NCI-H1694 (cell line): Measurements from ENCODE around the gene SRP72.
"Not testable (repeated sequence)": the region's sequence is repeated elsewhere in the genome, so short reads cannot be mapped to it uniquely, and the experiment has no call there.

Experiments used
- DNase-seq: peaks from one replicate; lab custom pipeline; 2025; lab: John Stamatoyannopoulos, UW

SRP72 gene, protein sequence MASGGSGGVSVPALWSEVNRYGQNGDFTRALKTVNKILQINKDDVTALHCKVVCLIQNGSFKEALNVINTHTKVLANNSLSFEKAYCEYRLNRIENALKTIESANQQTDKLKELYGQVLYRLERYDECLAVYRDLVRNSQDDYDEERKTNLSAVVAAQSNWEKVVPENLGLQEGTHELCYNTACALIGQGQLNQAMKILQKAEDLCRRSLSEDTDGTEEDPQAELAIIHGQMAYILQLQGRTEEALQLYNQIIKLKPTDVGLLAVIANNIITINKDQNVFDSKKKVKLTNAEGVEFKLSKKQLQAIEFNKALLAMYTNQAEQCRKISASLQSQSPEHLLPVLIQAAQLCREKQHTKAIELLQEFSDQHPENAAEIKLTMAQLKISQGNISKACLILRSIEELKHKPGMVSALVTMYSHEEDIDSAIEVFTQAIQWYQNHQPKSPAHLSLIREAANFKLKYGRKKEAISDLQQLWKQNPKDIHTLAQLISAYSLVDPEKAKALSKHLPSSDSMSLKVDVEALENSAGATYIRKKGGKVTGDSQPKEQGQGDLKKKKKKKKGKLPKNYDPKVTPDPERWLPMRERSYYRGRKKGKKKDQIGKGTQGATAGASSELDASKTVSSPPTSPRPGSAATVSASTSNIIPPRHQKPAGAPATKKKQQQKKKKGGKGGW

DNA sequence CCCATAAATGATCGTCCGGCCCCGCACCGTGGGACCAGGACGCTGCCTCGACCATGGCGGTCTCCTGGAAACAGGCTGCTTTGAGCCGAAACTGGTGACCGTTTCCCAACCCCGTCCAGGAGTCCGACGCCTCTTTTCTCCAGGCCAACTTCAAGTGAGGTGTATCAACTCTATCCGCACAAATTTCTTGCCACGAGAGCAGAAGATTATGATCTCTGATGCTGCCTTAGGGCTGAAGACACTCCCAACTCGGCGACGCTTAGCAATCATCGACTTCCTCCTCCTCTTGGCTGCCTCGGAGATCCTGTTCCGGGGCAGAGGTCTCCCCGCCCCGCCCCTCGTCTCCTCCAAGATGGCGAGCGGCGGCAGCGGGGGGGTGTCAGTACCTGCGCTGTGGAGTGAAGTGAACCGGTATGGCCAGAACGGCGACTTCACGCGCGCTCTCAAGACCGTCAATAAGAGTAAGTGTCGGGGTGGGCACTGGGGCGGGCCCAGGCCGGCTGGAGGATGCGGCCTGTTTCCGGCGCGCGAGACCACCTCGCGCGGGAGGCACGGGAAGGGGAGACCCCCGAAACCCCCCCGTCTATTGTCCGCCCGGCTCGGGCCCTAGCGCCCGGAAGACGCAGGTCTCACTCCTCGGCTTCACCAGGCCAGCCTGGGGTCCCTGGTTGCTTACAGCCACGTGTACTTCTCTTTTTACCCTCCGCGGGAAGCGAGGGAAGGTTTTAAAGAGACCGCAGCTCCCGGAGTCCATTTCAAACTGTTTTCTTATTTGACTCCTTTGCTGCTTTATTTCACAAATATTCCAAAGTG lies at the start of gene SRP72:
TSS of gene SRP72 (plus strand) at position 334 of the 813 bp plus-strand sequence. CDS start at position 353, 19 bp downstream.
- DNase-seq, result peak; percentile 56

DNA sequence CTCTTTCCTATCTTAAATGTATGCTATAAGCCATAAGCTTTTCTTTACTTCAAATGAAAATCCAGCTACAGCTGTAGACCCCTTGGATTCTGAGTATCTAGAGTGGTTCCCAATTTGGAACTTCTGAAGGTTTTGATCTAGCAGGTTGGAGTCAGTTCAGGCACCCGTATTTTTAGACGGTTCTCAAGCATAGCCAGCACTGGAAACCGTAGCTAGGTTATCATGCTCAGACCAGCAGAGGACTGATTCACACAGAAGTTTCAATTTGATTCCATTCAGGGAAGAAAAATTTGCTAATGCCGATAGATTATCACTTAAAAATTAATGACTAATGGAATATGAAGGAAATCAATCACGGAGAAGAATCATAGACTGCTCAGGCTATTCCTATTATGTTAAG lies 43.2 kb upstream of the SRP72 start:
- DNase-seq, result no peak

DNA sequence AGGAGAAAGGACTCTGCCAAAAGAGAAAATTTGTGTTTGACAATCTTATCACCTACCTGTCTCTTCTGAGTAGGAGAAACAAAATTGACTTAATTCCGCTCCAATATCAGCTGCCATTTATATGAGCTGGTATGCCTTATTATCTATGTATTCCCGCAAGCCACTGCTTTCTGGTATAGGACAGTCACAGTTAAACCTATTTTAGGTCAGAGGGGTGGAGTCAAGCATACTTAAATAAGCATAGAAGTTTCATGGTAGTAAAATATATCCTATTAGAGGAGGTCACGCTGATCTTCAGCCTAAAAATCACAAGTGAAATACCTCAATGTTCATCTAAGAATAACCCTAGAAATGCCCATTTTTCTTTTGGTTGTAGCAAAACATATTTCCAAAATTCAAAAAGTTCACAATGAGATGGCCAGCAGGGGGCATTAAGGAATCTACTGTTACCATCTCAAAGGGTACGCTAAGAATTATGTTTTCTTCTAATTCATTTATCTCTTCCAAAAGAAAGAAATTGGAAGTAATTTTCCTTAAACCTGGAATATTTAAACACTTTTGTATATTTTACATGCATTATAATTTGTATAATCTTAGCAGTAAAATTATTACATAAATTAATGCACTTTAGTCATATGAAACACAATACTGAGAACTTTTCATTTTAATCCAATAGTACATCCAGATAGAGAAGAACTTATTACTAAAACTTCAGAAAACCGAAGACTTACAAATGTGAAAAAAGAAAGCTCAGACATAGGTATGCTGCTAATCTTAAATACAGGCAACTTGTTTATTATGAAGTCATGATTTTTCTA lies 42.5 kb upstream of the SRP72 start:
- DNase-seq, result peak; percentile 1

DNA sequence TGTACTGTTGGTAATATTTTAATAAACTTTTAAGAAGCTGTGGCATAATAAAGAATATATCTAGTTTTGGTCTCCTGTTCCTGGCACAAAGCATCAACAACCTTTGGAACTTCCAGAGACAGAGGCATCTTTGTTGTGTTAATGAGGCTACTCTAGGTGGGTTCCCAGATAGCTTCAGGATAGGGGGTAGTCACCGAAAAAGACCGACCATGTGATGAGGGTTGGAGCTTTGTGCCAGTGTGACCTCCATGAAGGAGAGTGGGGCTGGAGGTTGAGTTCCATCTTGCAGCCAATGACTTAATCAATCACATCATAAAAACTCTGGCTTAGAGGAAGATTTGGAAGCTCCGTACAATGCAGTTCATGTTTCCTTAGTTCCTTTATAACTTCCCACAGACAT lies 41.9 kb upstream of the SRP72 start:
- DNase-seq, result no peak

DNA sequence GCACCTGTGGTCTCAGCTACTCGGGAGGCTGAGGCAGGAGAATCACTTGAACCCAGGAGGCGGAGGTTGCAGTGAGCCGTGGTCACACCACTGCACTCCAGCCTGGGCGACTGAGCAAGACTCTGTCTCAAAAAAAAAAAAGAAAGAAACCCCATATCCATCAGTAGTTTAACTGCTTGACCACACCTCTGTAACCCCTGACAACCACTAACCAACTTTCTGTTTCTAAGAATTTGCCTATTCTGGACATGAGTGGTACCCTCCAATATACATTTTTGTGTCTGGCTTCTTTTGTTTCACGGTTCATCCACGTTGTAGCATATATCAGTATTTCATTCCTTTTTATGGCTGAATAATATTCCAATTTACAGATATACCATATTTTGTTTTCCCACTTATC lies 41.1 kb upstream of the SRP72 start:
- no peak for DNase-seq

DNA sequence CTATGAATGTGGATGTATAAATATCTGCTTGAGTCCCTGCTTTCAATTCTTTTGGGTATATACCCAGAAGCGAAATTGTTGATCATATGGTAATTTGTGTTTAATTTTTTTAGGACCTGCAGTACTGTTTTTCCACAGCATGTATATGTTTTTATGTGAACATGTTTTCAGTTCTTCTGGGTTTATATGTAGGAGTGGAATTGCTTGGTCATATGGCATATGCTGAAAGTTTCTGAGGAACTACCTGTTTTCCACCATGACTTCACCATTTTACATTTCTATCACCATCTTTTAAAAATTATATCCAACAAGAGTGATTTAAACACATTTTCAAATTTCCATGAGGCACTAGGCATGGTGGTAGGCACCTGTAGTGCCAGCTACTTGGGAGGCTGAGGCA lies 40.2 kb upstream of the SRP72 start:
- DNase-seq, result no peak

DNA sequence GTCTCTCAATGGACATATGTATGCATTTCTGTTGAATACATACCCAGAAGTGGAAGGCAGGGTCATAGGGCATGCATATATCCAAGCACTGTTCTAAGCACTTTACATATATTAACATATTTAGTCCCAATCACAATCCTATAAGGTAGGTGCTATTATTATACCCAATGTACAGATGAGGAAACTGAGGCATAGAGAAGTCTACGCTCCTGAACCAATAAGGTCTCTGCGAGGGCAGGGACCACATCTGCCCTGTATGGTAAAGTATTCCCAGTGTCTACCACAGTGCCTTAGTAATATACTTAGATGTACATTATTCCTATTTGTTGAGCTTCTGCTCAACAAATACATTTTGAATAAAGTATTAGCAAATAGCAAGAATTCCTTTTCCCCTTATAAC lies 37.2 kb upstream of the SRP72 start:
- DNase-seq, result no peak

DNA sequence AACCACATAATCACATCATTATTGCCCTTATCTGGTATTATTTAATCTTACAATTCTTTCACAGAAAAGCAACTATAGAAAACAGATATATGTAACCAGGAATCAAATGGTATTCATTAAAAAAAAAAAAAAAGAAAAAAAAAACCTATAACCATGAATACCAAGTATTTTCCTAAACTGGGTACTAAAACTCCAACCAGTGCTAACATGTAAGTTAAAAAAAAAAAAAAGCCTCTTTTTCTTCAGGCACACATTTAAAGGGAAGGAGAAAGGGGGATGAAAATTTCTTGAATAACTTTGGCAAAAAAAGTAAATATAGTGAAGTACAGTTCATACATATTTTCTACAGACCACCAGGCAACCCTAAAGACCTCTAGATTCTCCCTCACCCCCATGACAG lies 34.1 kb upstream of the SRP72 start:
- DNase-seq, result no peak

DNA sequence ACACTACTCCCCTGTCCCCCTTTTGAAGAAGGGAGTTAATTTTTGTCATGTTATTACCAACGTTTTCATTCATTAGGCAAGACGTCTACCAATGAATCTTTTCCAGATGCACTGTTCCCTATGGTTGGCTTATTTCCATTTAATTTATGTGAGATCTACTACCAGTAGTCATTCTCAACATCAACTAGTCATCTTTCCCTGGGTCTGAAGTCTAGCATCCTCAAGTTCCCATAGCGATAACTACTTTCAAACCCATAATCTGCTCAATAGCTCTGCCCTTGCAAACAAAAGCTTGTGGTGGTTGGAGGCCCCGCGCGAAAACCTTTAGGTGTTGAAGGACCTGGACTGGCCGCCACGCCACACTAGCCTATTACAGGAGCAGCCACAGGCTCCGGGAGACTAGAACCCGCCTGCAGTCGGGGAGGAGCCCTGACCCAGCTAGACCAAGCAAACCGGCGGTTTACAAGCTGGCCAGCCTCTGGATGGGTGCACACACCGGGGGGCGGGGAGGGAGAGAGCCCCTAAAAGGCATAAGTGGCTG lies 32.7 kb upstream of the SRP72 start:
- DNase-seq, result no peak

DNA sequence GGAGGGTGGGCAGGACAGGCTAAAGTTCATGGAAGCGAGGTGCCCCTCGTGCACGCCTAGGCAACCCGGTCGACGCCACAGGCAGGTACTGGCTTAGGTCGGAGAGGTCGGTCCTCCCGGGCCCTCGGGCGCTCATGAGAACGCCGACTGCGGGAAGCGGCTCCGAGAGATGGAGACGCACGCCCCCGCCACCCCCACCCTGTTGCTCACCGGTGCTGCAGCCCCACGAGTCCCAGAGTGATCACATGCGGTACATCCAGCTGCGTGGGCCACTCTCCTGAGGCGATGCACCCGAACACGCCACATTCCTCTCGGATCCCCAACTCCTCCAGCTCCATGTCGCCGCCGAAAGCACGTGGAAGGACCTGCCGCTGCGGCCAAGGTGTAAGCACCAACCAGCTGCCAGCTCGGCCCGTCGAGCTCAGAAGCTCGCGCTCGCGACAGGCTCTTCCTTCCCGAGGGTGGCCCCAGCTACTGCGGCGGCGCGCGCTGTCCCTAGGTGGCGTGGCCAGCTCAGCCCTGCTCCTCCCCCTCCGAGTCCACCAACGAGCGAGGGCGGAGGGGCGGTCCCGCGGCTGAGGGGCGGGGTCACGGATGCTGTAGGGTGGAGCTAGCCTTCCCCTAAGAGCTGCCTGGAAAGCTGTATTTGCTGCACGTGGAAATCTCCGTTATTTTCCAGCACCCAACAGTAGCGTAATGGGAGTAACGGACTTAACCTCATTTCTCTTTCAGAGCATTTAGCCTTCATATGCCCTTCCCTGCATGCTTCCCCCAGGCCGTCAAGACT lies 32.1 kb upstream of the SRP72 start, which contains the start of gene PPAT:
TSS of gene PPAT (minus strand) at position 476 of the 787 bp plus-strand sequence. CDS start at position 338, 138 bp downstream.
- peak; percentile 89 for DNase-seq

DNA sequence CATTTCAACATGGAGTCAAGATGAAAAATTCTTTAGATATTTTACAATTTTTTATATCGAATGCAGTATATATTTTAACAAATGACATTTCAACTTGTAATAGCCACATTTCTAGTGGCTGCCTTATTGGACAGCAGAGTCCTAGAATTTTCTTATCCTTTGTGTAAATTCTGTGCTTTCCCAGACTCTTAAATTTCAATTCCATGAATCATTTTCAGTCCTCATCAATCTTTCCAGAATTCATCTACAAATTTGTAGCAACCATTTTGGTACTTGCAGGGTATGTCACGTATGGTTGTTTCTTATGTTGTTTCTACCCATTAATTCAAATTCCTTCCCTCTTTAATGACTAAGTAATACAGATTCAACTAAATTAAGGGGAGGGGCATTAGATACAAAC lies 28.7 kb upstream of the SRP72 start:
- no peak for DNase-seq

DNA sequence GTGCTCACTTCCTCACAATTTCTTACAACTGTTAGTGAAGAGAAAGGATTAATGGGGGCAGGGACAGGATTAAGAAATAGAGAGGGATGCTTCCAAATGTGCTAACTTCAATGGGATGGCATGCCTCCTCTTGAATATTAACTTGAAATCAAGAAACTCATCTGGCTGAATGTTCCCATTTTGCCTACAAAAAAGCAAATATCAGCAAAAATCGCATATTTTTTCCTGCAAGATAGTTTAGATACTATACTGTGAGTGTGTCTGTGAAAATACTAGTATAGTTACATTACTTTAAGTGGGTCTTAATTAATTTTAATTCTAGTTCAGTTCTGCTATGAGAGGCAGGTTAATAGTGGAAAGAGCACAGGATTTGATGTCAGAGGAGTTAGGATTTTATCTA lies 26.4 kb upstream of the SRP72 start:
- DNase-seq, result no peak

DNA sequence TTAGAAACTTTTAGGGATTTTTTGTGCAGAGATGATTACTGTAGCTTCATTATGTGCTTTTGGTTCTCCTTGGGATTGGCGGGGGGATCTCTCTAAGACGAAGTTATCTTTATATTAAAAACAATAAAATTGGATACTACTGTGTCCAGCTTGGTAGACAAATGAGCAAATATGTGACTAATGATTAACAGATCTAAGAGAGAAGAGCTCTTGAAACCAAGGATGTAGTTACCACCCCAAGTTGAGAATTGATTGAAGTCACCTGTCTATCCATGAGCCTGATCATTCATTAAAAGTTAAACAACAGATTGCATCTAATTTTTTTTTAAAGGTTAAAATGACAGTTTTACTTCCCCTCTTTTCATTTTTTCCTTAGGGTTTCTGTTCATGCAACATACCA lies 22.7 kb upstream of the SRP72 start:
- DNase-seq, result no peak

DNA sequence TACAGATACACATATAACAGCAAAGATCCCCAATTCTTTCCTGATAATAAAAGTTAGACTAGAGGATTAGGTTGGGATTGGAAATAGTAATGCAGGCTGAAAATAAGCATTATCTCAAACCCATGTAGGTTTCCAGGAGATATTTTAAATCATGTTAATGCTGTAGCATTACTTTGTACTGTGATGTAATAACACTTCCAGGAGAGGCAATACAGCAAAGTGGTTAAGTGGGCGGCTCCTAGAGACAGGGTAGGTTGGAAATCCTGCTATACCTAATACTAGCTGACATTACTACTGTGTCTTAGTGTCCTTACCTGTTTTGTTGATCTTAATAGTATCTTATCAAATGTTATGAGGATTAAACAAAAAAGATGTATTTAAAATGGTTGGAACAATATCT lies 21.7 kb upstream of the SRP72 start:
- DNase-seq, result no peak

DNA sequence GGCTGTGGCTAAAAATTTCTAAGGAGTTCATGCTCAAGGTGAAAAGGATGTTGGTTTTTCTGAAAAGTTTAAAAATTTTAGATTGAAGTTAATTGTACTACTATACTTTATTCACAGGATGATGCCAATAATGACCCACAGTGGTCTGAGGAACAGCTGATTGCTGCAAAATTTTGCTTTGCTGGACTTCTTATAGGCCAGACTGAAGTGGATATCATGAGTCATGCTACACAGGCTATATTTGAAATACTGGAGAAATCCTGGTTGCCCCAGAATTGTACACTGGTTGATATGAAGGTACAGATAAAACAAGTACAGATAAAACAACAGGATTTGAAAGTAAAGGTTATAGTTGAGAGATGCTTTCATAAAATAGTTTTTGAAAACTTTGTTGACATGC lies 19.1 kb upstream of the SRP72 start:
- no peak for DNase-seq

DNA sequence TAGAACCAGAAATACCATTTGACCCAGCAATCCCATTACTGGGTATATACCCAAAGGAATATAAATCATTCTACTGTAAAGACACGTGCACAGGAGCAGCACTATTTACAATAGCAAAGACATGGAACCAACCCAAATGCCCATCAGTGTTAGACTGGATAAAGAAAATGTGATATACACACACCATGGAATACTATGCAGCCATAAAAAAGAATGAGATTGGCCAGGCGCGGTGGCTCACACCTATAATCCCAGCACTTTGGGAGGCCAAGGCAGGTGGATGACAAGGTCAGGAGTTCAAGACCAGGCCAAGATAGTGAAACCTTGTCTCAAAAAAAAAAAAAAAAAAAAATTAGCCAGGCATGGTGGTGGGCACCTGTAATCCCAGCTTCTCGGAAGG lies 17.9 kb upstream of the SRP72 start:
- DNase-seq, result not testable (repeated sequence)

DNA sequence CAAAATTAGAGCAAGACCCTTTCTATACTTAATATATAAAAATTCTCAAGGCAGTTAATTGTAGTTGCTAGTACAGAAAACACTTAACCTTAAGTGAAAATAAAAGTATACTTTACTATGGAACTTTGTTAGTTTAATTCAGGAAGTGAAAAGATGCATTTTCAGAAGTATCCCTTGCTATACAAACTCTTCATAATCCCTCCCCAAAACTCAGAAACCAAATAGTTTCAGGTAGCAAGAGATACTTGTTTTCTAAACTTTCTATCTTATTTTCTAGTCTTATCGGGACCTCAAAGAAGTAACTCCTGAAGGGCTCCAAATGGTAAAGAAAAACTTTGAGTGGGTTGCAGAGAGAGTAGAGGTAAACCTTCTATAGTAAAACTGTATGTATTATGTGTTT lies 17.1 kb upstream of the SRP72 start:
- no peak for DNase-seq

DNA sequence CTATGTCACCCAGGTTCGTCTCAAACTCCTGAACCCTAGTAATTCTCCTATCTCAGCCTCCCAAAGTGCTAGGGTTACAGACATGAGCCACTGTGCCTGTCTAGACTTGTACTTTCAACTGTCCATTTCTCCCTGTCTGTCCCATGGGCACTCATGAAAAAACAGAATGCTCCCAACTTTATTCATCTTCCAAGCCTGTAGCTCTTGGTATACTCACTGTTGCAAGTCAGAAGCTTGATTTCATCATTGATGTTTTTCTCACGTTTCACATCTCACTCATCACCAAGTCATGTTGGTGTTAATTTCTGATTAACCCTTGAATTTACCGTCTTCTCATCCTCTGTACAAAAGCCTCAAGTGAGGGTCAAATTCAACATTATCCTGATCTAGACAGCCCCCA lies 7.3 kb upstream of the SRP72 start:
- no peak for DNase-seq

DNA sequence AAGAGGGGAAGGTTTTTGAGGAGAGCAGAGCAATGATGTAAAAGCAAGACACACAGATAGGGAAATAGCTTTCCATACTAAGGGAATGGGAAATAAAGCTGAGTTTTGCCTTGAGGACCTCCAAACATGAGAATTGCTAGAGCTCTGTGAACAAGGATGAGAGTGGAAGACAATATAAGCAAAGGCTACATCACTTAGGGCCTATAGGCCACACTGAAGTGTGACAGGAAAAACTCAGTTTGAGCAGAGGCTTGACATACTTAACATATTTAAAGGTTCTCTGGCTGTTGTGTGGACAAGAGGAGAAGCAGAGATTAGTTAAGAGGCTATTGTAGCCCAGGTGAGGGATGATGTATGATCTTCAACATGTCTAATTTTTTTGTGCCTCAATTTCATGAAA lies 5.3 kb upstream of the SRP72 start:
- DNase-seq, result no peak

DNA sequence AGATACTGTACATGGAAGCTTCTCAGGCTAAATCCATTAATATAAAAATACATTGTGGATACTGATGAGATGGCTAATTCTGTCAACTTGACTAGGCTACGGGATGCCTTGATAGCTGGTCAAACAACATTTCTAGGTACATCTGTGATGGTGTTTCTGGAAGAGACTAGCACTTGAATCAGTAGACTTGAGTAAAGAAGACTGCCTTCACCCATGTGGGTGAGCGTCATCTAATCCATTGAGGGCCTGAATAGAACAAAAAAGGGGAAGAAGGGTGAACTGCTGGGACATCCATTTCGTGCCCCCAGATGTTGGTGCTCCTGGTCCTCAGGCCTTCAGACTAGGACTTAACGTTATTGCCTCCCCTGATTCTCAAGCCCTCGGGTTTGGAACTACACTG lies 3.7 kb upstream of the SRP72 start:
- DNase-seq, result no peak

DNA sequence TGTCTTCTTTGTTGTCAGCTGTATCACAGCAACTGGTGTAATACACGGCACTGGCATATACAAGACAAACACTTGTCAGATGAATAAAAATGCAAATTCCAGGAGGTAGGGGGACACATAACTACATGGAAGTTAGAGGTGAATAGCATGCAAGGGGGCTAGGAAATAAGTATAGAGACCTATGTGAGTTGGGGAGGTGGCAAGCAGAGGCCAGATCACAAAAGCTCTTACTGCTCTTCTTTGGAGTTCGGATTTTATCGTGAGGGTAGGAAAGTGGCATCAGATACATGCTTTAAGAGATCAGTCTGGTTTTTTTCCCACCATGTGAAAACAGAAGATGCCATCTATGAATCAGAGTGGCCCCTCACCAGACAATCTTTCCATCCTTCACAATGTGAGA lies 2.8 kb upstream of the SRP72 start:
- DNase-seq, result no peak
